ENCODE data around the gene SNTB2.
"Not testable (repeated sequence)": the region's sequence is repeated elsewhere in the genome, so short reads cannot be mapped to it uniquely, and the experiment has no call there.

SNTB2 gene

DNA sequence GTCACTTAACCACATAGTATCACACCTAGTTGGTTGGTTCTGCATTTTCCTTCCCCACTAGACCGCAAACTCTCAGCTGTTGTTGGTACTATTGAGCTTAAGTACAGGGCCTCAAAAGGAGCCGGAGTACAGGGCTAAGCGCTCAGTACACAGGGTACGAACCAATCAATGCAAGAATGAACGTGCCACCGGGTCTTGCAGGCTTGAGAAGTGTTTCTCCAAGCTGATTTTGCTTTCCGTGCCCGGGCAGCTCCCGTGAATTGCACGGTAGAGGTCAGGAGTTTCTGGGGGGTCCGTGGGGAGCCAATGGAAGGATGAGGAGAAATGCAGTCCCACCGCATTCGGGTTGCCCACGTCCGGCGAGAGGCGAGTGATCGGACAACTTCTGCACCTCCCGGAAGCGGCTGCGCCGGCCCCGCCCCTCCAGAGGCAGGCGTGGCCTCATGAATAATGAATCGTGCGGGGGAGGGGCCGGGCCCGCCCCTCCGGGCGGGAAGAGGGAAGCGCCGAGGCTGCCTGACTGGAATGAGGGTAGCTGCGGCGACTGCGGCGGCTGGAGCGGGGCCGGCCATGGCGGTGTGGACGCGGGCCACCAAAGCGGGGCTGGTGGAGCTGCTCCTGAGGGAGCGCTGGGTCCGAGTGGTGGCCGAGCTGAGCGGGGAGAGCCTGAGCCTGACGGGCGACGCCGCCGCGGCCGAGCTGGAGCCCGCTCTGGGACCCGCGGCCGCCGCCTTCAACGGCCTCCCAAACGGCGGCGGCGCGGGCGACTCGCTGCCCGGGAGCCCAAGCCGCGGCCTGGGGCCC lies at the start of gene SNTB2:
Gene SNTB2 (plus strand): TSS at position 523 of the 804 bp plus-strand sequence. CDS start 3 bp downstream, at position 526.
- DNase-seq (ENCODE audit: low read depth in 2 of 2), result peak; percentile 58 to 59

DNA sequence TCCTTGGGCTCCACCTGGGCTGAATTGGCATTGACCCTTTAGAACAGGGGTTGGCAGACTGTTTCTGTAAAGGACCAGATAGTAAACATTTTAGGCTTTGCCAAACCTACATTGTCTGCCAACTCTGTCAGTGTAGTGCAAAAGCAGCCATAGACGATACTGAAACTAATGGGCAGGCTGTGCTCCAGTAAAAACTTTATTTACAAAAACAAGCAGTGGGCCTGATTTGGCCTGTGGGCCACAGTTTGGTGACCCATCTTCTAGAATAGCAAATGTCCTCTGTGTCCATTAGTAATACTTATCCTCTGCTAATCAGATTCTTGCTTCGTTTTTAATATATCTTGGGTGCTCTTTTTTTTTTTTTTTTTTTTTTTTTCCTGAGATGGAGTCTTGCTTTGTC lies 48.4 kb upstream of the SNTB2 start:
- DNase-seq (ENCODE audit: low read depth in 2 of 2), result no peak

DNA sequence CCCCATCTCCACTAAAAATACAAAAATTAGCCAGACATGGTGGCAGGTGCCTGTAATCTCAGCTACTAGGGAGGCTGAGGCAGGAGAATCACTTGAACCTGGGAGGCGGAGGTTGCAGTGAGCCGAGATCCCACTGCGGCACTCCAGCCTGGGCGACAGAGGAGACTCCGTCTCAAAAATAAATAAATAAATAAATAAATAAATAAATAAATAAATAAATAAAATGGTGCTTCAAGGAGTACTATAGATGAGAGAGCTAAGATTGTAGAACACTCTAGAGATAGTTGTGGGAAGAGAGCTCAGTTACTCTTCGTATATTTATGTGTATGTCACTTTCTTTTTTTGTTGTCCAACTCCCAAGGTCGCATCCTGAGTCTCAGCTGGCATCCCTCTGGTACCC lies 47.5 kb upstream of the SNTB2 start:
- DNase-seq (ENCODE audit: low read depth in 2 of 2), result not testable (repeated sequence)

DNA sequence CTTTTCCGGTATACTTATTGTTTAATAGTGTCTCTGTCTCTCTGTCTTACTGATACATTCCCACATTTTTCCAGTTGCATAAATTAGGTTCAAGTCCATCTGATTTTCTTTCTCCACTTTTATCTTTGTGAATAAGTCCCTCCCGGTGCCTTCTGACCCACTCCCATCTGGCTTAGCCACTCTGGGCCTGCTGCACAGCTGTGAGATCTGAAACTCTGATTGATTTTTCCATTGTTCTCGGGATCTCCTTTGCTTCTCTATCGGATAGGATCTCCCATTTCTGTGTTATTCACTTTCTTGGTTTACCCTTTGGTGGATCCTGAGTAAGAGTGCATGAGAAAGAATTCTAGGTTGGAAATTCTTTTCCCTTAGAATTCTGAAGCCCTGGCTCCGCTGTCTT lies 46.0 kb upstream of the SNTB2 start:
- DNase-seq (ENCODE audit: low read depth in 2 of 2), result no peak

DNA sequence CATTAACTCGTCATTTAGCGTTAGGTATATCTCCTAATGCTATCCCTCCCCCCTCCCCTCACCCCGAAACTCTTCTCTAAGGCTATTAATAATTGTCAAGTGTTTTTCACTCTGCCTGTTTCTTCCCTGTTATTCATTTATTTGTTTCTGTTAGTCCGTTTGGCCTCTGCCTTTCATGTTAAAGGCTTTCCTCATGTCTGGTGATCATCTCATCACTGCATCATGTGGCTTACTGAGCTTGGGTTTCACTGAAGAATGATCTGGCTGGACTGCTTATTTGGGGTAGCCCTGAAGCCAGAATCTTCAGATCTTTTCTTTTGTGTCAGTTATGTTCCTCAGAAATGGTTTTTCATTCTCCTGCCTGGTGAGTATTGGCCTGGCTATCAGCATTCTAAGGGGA lies 45.0 kb upstream of the SNTB2 start:
- DNase-seq (ENCODE audit: low read depth in 2 of 2), result no peak

DNA sequence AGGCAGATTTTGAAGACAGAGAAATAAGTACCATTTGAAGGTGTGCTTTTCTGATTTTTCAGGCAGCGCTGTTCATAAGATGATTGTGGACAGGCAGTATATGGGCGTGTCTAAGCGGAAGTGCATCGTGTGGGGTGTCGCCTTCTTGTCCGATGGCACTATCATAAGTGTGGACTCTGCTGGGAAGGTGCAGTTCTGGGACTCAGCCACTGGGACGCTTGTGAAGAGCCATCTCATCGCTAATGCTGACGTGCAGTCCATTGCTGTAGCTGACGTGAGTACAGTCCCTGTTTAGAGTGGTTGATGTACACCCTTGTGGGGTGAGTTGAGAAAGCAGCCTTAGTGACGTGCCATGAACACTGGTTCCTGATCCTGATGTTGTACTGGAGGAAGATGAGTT lies 43.8 kb upstream of the SNTB2 start:
- no peak for DNase-seq (ENCODE audit: low read depth in 2 of 2)

DNA sequence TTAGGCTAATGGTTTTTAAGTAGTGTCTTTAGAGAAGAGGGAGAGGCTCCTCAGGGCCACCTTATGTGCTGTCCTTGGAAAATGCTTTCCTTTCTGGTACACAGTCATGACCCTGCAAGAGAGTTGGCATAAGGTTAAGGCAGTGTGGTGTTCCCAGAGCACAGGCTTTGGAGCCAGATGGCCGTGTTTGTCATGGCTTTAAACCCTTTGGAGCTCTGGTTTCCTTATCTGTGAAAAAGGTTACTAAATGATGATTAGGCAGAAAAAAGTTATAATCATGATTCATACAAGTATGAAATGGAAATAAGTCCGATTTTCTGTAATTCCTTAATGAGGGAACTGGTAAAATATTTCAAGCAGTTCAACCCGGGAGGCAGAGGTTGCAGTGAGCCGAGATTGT lies 41.3 kb upstream of the SNTB2 start:
- DNase-seq (ENCODE audit: low read depth in 2 of 2), result no peak

DNA sequence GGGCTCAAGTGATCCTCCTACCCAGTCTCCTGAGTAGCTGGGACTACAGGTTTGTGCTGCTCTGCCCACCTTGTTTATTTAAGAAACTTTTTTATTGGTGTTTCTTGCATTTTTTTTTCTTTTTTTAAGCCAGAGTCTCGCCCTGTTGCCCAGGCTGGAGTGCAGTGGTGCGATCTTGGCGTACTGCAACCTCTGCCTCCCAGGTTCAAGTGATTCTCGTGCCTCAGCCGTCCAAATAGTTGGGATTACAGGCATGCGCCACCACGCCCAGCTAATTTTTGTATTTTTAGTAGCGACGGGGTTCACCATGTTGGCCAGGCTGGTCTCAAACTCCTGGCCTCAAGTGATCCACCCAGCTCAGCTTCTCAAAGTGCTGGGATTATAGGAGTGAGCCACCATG lies 37.3 kb upstream of the SNTB2 start:
- not testable (repeated sequence) for DNase-seq (ENCODE audit: low read depth in 2 of 2)

DNA sequence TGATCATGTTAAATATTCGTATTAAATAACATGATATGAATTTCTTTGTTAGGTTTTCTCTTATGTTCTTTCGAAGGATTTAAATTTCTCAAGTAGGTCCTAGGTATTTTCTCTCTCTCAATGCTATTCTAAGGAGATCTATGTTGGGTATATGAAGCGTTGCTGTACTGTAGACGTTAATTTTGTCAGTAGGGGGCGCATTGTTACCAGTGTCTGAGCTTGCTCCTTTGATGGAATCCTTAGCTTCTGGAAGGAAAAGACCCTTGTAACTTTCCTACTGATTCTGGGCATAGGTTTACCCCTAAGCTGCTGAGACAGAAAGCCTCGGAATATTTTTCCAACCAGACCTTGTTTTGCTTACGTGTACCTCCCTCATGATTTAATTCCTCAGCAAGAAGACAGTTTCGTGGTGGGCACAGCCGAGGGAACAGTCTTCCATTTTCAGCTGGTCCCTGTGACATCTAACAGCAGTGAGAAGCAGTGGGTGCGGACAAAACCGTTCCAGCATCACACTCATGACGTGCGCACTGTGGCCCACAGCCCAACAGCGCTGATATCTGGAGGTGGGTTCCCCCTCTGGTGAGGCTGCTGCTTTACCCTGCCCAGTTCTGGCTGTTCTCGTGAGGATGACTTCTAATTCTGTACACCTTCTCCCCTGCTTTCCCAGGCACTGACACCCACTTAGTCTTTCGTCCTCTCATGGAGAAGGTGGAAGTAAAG lies 36.7 kb upstream of the SNTB2 start:
- peak in 1 of 2 donors; percentile 24 for DNase-seq (ENCODE audit: low read depth in 2 of 2)

DNA sequence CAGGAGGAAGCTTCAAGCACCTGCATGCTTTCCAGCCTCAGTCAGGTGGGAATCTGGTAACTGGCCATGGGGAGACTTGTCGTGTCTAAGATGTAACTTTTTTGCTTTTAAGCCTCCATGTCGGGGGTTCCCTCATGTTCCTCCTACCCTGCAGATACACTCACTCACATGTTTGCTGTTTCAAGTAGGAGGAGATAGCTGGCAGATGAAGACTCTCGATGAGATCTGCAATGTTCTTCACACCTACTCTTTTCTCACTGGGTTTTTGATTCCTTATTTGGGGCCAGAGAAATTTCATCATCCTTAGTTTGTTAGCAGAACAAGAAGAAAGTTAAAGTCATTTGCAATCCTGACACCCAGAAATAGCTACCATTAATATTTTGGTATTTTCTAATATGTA lies 29.8 kb upstream of the SNTB2 start:
- DNase-seq (ENCODE audit: low read depth in 2 of 2), result no peak

DNA sequence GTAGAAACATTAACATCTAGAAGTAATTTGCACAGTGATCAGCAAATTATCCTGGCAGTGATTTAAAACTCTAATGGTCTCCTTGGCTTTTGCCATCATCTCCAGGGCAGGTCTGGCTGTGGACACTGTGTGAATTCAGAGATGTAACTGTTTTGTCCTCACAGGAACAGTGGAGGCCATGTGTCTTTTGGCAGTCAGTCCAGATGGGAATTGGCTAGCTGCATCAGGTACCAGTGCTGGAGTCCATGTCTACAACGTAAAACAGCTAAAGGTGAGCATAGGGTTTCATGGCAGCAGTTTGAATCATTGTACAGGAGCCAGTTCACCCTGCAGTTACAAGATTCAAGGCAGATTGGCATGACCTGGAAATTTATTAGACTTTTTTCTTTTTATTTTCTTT lies 26.8 kb upstream of the SNTB2 start:
- no peak for DNase-seq (ENCODE audit: low read depth in 2 of 2)

DNA sequence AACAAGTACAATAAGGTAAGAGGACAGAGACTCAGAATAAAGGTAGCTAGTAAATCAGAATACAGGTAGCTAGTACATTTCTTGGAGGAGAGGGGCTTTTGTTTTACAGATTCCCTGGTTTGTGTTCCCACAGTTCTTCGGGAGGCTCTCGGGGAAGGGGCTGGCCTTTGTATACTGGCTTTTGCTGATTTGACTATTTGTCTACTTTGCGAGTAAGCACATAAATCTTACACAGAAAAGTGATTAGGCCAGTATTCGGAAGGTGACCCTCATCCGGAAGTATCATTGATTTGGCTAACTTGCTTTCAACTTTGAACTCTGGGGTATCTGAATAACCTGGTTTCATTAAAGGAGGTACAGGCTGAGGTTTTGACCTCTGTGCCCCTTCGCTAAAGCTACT lies 21.4 kb upstream of the SNTB2 start:
- no peak for DNase-seq (ENCODE audit: low read depth in 2 of 2)

DNA sequence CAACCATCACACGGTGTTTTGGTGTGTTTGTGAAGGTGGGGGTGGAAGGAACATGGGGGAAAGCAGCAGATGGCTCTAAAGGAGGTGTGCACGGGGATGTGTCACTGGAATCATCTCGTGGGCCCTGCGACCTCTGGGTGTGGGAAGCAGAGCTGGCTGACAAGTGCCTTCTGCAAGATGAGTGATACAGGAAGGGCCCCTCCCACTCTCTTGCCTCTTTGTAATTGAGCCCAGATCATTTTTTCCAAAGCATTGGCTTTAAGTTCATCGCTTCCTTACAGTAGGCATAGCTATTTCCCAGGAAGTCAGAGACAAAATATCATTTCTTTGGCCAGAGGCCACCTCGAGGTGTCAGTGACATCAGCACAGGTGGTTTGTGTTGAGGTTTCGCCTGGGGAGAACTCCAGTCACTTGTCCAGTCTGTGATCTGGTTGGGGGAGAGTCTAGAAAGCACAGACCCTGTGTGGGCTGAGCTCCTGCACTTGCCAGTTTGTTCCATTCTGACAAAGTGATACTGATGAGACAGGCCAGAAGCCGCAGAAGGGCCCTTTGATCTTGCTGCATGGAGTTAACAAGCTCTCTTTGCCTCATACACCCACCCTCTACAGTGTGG lies 20.6 kb upstream of the SNTB2 start:
- peak; percentile 48 to 74 for DNase-seq (ENCODE audit: low read depth in 2 of 2)

DNA sequence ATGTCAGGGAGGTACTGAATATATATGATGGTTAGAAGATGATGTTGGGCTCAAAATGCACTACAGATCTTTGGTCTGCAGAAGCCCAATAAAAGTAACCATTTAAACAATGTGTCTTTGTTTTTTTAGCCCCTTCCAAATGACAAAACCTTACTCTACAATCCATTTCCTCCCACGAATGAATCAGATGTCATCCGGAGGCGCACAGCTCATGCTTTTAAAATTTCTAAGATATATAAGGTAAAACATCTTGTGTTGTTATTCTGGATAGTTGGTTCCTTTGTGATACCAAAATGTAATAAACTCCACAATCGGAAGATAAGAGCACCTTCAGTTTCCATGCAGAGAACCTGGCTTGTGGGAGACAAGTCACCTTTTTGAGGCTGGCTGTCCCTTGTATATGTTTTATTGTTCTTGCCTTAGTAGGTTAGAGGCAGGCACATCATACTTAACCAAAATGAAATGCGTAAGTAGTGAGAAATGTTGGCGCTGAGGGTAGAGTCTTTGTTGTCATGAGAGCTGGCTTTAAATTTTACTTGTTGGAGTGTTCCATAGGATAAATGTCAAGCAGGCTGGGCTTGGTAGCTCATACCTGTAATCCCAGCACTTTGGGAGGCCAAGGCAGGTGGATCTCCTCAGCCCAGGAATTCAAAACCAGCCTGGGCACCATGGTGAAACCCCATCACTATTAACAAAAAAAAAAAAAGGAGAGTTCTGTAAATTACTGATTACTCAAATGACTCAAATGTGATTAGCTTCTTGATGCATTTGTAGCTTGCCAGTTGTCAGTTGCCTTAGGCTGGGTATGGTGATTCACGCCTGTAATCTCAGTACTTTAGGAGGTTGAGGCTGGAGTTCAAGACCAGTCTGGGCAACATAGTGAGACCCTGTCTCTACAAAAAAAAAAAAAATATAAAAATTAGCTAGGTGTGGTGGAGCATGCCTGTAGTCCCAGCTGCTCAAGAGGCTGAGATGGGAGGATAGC lies 19.7 kb upstream of the SNTB2 start:
- DNase-seq (ENCODE audit: low read depth in 2 of 2), result no peak

DNA sequence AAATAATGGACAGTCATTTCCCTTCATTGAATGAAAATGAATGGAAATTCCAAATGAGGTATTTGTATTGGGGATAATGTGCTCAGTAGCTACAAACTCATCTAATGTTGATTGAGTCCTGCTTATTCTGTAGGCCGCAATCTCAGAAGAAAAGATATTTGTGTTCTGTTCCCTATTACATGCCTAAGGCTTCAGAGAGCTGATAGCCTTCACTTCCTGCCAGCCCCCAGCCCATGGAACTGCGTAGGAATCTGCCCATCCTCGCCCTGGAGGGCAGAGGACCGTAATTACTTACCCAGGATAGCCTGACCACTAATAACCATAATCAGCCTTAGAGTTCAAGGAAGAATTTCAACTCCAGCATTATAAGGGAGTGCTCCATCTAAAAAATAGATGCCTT lies 17.9 kb upstream of the SNTB2 start:
- no peak for DNase-seq (ENCODE audit: low read depth in 2 of 2)

DNA sequence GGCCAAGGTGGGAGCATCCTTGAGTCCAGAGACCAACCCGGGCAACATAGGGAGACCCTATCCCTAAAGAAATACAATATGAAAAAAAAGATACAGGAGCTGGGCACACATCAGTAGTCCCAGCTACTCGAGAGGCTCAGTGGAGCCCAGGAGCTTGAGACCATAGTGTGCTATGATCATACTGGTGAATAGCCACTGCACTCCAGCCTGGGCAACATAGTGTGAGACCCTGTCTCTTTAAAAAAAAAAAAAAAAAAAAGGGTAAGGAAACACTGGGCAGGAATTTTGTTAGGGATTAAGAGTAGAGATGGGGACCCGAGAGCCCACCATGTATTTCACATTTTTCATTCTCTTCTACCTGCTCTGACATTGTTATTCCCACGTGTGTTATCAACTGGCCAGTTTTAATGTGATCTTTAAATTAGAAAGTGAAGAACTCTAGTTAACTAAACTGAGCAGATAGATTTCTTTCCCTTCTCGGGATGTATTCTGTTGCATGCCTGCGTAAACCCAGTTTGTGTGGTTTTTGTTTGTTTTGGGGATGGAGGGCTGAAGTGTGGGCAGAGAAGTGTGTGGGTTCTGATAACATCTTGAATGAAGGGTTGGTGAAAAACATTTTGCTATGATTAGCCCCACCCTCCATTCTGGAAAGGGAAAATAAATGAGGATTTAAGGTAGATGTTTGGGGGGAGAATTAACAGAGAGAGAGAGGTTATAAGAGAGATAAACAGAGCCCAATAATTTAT lies 17.2 kb upstream of the SNTB2 start:
- no peak for DNase-seq (ENCODE audit: low read depth in 2 of 2)

DNA sequence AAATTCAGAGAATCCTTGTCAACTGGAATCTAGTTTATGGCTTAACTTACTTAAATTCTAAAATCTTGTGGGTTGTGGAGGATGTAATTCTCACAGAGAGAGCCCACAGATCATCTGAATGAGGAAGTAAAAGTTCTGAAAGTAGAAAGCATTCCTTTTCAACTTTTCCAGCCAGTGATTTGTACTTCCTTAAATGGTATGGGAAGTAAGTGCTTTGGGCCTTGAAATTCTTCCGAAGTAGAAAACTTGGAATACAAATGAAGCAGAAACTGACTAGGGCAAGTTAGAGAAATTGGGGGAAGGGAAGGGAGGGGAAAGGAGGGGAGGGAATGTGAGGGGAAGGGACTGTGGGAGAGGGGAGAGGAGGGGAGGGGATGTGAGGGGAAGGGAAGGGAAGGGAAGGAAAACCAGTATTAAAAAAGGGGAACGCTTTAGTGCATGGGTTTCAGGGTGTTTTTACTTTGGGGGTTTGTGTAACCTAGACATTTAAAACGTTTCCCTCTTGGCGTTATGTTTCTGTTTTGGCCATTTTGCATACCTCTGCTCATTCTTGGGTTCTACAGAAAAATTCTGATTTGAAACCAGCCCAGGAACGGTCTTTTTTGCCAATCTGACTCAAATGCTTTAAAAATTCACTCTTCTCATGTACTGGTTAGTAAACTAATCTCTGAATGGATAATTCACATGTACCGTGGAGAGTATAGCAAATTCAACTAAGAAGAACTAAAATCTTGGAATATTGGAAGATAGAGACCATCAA lies 15.5 kb upstream of the SNTB2 start:
- no peak for DNase-seq (ENCODE audit: low read depth in 2 of 2)

DNA sequence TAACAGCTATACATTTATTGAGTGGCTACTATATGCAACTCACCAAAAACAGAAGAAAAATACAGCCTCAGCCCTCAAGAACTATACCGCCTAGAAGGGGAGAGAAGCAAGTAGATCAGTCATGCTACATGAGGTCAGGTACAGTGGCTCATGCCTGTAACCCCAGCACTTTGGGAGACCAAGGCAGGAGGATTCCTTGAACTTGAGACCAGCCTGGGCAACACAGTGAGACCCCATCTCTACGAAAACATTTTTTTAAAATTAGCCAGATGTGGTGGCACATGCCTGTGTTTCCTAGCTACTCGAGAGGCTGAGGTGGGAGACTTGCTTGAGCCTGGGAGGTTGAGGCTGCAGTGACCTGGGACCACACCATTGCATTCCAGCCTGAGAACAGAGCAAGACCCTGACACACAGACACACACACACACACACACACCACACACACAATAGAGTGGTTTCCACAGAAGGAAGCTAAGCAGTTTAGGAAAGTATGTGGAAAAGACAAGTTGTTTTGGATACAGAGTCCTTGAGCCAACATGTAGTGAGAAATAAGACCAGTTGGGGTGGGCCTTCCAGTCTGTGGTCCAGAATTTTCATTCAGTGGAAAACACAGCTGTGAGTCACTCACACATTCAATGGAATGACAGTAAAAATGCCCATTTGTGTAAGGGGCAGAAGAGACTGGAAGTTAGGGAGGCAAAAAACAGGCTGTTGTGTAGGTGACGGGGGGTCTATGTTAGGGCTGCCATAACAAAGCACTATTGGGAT lies 10.7 kb upstream of the SNTB2 start:
- DNase-seq (ENCODE audit: low read depth in 2 of 2), result no peak

DNA sequence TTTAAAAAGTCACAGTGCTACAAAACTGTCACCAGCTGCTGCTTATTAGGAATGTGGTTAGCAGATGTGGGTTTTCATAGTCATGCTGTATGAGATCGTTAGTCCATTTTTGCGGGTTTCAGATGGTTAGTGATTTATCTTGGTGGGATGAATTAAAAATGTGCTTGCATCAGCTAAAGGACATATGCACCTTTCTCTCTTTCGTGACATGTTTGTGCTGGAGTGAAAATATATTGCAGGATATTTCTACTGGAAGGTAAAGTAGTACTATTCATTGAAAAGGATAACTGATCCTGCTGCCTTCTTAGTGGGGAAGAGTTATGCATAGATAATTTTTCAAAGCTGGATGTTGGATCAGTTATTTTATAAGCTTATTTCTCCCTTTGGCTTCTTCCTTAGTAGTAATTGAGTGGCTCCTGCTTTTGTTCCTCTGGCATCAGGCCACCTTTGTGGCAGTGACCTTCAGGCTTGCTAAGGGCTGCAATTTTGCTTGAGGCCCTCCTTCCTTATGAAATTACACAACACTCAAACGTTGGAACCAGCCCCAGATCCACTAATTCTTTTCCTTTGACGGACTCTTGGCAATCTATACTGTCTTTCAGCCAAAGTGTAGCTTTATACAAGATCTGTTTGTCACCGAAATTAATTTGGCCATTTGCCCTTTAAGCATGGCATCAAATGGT lies 7.5 kb upstream of the SNTB2 start:
- DNase-seq (ENCODE audit: low read depth in 2 of 2), result no peak

Data from activated CD8-positive, alpha-beta memory T cell treated with anti-CD3 and anti-CD28 coated beads for 4 hours (primary cell).